Skeletal muscle cell (primary cell): Measurements from ENCODE around the gene NGEF.

Experiments used
- DNase-seq: peaks from one replicate; pipeline ENCODE4 v3.0.0-alpha.2; 2010; ENCODE audit warnings: low read depth
- H3K4me3 ChIP-seq: 2 replicates; pipeline ENCODE4 v1.5.1; 2011; ENCODE audit warnings: low read depth, mild to moderate bottlenecking, control low read depth, low read length, moderate library complexity

Gene NGEF

DNA sequence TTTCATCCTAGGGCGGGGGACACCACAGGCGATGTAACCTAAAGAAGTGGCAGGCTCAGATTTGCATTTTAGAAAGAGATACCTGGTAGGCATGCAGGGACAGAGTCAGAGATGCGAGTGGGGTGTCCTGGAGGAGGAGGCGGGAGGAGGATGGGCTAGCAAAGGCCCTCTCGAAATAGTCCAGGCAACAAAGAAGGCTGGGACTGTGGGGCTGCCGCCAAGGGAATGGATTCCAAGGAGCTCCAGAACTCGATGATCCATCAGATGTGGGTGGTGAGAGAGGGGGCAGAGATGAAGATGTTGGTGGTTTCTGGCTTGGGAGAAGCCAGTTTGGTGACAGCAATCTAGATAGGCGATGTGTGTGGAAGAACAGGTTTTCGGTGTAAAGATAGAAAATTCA is 34.6 kb upstream of the NGEF start:
- DNase-seq: no peak
- no peak overlapping the region for H3K4me3 ChIP-seq

DNA sequence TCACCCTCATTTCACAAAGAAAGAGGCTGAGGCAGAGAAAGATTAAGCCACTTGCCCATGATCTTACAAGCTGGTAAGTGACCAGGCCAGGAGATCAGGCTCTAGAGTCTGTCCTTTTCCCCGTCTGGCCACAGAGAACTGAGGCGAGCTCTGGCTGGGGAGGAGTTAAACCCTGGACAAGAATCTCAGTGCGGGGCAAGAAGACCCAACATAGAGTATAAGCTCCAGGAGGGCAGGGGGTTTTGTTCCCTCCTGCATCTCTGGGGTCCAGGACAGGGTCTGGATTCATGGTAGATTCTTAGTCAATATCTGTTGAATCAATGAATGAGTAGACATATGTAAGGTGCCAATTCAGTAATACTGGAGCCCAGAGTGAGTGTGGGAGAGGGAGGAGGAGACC is 34.1 kb upstream of the NGEF start:
- no peak overlapping the region for H3K4me3 ChIP-seq
- no peak for DNase-seq

DNA sequence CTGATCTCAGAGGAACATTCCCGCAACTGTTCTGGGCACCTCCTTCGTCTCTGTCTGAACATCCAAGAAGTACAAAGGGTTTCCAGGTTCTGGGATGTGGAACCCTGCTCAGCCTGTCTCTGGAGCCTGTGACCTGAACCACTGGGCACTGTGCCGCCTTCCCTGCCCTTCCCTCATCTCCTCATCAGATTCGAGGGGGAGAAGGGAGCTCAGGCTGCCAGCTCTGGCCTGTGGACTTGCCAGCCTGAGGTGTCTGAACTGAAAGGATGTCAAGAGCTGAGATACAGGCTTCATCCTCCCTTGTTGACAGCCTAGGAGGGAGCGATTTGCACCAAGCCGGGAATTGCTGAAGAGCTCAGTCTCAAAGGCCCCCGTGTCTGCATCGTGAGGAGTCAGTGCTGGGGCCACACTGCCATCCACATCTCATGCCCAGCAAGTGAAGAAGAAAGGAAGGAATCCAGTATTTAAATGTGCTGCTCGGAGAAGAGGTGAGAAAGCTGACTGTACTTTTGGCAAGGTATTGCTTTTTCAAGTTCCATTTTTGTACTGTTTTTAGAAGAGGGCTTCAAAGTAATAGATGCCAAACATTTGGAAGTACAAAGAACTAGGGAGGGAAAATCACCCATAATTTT is 32.0 kb upstream of the NGEF start:
- H3K4me3 ChIP-seq: no peak overlapping the region
- no peak for DNase-seq

DNA sequence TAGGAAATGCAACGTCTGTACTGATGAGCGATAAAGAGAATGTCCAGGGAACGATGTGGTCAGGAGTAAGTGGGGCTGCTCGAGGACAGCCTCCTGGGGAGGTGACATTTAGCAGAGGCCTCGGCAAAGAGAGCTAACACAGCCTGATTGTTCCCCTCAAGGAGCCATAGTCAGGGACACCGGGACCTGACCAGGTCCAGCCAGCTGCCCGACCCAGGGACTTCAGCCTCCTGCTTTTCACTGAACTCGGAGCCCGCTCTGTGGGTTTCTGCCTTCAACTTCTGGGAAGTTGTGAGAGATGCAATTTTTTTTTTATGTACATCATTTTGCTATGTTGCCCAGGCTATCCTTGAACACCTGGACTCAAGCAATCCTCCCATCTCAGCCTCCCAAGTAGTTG is 29.5 kb upstream of the NGEF start:
- no peak for DNase-seq
- no peak overlapping the region for H3K4me3 ChIP-seq

DNA sequence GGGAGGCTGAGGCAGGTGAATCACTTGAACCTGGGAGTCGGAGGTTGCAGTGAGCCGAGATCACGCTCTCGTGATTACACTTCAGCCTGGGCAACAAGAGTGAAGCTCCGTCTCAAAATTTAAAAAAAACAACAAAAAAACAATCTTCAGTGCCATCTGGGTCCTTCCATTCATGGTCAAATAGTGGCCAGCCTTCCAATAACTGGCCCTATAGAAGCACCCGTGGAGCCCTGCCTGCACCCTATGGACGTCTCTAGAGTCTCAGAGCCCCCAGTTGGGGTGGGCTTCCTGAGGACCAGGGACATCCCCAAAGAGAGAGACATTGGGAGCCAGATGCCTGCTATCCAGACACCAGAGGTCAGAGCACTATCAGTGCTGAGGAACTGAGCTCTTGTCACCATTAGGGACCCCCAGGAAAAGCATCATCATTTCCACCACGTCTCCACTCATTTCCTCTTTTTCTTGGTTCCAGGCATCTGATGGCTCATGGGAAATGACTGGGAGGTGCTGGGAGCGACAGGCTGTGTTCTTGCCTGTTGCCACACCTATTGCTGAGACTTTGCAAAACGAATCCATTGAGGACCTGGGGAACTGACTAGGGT is 28.8 kb upstream of the NGEF start:
- H3K4me3 ChIP-seq: no peak overlapping the region
- DNase-seq: no peak

DNA sequence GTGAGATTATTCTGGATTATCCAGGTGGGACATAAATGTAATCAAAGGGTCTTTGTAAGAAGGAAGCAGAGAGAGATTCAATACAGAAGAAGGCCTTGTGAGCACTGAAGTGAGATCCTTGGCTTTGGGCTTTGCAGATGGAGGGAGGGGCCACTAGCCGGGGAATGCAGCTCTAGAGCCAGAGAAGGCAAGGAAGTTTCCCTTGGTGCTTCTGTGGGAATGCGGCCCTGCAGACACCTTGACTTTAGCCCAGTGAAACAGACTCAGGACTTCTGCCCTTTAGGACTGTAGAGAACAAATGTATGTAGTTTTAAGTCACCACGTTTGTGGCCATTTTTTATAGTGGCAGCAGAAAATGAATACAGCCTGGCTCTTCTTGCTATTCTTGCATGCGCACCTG is 27.5 kb upstream of the NGEF start:
- DNase-seq: no peak
- no peak overlapping the region for H3K4me3 ChIP-seq

DNA sequence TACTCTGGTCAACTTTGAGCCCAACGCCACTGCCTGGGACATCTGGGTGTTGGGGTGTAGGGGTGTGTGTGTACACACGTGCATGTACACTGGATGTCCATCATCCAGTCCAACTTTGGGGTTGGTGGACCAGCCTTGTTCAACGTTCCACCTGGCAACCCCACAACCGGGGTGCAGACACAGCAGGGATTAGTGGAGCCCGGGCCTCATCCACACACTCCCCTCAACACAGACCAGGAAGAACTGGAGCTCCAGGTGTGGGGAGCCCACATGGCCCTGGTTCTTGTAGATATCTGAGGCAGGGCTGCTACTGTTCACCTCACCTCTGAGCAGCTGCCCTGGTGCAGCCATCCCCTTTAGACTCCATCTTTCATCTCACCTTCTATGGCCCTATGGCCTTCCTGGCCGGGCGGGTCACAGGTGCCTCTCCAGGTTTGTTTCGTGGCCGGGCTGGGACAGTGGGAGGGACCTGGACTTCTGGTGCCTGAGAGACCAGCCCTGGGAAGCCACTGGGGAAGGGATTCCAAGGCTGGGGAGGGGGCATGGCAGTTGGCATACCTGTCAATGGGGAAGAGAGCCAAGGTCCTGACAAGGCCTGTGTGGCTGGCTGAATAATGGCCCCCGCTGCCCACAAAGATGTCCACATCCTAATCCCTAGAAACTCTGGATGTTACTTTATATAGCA is 26.9 kb upstream of the NGEF start:
- no peak for DNase-seq
- H3K4me3 ChIP-seq: no peak overlapping the region

DNA sequence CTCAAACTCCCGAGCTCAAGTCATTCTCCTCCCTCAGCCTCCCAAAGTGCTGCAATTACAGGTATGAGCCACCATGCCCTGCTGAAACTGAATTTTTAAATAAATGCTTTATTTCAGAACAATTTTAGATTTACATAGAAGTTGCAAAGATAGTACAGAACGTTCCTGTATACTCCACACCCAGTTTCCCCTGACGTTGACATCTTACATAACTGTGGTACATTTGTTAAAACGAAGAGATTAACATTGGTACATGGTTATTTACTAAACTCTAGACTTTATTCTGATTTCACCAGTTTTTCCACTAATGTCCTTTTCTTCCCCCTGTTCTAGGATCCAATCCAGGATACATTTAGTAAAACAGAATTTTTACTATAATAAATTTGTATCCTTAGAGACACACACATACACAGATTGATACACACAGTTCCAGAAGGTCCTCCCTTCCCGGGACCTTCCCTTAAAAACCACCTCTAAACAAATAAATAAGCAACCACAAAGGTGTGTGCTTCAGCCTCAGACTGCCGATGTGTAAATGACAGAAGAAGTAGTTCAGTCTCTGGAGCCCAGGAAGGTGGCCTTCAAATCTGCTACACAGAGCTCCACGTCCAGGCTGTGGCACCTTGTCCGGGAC is 26.3 kb upstream of the NGEF start:
- no peak for DNase-seq
- no peak overlapping the region for H3K4me3 ChIP-seq

DNA sequence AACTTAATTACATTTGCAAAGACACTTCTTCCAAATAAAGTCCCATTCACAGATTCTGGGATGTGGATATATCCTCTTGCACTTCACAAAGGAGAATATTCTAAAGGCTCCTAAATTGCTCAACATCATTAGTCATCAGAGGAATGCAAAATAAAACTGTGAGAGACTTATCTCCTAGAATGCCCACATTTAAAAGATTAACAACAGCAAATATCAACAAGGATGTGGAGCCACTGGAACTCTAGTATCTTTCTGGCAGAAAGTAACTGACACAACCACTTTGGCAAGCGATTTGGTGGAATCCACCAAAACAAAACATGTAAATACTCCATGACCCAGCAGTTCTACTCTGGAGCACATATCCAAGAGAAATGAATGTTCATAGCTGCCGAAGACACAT is 24.0 kb upstream of the NGEF start:
- H3K4me3 ChIP-seq: no peak overlapping the region
- no peak for DNase-seq

DNA sequence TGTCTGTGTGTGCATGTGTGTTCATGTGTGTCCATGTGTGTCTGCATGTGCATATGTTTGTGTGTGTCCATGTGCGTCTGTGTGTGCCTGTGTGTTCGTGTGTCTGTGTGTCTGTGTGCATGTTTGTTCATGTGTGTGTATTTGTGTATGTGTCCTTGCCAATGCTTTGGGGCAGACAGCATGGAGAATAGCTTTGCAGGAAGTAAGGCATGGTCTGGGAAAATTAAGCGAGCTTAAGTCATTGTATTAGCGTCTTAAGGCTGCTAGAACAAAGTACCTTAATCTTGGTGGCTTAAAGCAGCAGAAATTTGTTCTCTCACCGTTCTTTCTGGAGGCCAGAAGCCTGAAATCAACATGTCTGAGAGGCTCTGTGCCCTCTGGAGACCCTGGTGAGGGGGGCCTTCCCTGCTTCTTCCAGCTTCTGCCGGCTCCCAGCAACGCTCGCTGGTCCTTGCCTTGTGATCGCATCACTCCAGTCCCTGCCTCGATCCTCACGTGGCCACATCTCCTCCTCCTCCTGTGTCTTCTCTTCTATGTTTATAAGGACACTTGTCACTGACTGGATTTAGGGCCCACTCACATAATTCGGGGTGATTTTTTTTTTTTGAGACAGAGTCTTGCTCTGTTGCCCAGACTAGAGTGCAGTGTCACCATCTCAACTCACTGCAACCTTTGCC is 23.2 kb upstream of the NGEF start:
- no peak for DNase-seq
- H3K4me3 ChIP-seq: no peak overlapping the region

DNA sequence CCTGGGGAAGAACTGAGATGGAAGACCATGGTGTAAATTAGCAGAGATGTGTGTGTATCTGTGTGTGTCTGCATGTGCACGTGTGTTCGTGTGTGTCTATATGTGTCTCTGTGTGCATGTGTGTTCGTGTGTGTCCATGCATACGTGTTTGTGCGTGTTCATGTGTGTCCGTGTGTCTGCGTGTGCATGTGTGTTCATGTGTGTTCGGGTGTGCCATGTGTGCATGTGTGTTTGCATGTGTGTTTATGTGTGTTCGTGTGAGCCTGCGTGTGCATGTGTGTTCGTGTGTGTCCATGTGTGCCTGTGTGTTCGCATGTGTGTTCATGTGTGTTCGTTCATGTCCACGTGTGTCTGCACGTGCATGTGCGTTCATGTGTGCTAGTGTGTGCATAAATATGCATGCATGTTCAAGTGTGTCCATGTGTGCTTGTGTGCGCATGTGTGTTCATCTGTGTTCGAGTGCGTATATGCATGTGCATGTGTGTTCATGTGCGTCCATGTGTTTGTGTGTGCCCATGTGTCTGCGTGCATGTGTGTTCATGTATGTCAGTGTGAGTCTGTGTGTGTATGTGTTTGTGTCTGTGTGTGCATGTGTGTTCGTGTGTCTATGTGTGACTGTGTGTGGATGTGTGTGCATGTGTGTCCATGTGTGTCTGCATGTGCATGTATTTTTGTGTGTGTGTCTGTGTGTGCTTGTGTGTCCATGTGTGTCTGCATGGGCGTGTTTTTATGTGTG is 22.5 kb upstream of the NGEF start:
- DNase-seq: no peak
- H3K4me3 ChIP-seq: no peak overlapping the region

DNA sequence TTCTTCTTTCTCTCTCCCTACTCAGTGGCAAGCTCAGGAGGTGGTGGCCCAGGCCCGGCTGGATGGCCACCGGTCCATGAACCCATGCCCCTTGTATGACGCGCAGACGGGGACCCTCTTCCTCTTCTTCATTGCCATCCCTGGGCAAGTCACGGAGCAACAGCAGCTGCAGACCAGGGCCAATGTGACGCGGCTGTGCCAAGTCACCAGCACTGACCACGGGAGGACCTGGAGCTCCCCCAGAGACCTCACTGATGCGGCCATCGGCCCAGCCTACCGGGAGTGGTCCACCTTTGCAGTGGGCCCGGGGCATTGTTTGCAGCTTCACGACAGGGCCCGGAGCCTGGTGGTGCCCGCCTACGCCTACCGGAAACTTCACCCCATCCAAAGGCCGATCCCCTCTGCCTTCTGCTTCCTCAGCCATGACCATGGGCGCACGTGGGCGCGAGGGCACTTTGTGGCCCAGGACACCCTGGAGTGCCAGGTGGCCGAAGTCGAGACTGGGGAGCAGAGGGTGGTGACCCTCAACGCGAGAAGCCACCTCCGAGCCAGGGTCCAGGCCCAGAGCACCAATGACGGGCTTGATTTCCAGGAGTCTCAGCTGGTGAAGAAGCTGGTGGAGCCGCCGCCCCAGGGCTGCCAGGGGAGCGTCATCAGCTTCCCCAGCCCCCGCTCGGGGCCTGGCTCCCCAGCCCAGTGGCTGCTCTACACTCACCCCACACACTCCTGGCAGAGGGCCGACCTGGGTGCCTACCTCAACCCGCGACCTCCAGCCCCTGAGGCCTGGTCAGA is 21.2 kb upstream of the NGEF start:
- no peak overlapping the region for H3K4me3 ChIP-seq
- no peak for DNase-seq

DNA sequence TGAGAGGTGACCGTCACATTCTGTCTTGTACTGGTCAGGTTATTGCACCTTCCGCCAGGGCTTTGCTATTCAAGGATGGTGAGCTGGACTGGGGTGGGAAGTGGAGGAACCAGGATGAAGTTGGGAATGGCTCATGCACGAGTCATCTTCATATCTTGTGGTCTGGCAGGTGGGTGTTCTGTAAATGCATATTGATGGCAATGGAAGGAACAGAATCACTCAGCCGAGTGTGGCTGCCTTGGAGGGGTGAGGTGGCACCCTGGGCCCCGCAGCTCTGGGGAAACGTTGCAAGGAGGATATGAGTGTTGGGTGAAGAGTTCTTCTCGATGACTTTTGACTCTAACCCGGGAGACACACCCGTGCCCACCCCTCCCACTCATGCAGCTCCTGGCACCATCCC is 20.6 kb upstream of the NGEF start:
- no peak for DNase-seq
- H3K4me3 ChIP-seq: no peak overlapping the region

DNA sequence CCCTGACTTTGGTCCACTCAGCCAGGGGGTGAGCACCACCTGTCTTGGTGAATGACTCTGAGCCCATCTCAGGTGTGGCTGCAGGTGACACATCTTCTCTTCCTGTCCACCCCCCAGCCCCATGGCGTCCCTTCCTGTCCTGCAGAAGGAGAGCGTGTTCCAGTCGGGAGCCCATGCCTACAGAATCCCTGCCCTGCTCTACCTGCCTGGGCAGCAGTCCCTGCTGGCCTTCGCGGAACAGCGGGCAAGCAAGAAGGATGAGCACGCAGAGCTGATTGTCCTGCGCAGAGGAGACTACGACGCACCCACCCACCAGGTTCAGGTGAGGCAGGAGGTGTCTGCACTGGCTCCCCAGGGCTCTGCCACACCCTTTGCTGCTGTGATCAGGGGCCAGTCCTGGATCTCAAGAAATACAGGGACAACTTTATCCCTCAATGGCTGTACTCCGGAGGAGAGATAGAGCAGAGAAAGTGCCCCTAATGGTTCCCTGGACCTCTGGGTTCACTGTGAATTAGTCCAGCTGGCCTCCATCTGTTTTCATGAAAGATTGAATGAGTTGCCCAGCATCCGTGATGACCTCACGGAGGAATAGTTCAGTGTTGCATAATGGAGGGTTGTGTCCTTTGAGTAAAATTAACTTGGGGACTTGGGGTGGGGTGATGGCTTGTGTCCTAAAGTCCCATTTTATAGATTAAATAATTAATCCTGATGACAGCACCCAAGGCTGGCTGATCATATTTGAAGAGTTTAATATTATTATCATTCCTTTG is 19.7 kb upstream of the NGEF start, which contains the start of gene NEU2:
Gene NEU2 (plus strand): TSS at position 122 of the 770 bp plus-strand sequence. CDS start 0 bp downstream, at position 122.
- no peak for DNase-seq
- H3K4me3 ChIP-seq: no peak within 1 kb of the TSS

DNA sequence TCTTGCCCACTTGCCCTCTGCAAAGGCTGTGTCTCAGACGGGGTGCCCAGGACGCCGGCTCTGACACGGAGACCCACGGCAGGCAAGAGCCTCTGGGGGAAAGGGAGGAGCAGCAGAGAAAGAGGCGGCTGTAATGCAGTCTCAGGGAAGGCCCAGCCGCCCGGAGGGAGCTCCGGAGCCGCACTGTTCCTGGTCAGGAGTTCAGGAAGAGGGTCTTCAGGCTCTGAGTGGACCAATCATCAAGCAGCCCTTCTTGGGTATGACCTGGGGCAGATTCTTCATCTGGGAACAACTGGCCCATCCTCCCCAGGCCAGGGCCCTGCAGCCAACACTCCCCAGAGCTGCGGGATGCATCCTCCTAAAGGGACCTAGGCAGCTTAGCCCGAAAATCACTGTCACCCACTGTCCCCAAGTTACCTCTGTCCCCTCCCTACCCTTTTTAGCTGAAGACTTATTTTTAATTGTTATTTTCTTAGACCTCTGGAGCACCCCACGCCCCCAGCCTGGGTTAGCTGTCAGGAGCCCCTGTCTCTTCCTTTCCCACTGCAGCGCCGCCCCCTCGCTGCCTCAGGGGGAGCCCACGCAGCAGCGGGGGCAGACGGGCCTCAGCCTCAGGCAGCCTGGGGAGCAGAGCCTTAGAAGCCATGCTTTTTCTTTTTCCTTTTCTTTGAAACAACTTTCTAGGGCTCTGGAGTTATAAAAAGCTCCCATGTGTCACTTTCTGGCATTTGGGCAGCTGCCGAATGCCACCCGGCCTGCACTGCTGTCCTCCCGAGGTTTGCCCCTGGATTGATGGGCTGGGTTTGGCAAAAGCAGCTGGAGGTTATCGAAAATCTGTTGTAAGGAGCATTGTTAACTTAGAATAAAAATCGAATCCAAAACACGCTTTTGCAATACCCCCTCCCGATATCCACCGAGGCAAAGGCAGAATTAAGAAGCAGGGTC is 18.8 kb upstream of the NGEF start:
- DNase-seq: no peak
- no peak overlapping the region for H3K4me3 ChIP-seq

DNA sequence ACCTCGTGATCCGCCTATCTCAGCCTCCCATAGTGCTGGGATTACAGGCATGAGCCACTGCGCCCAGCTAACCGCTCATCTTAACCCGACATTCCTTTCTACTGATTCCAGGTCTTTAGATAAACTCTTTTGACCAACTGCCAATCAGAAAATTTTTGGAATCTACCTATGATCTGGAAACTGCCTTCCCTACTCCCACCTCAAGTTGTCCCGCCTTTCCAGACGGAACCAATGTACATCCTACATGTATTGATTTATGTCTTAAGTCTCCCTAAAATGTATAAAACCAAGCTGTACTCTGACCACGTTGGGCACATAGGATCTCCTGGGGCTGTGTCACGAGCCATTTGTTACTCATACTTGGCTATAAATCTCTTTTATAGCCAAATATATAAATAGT is 16.3 kb upstream of the NGEF start:
- DNase-seq: no peak
- no peak overlapping the region for H3K4me3 ChIP-seq

DNA sequence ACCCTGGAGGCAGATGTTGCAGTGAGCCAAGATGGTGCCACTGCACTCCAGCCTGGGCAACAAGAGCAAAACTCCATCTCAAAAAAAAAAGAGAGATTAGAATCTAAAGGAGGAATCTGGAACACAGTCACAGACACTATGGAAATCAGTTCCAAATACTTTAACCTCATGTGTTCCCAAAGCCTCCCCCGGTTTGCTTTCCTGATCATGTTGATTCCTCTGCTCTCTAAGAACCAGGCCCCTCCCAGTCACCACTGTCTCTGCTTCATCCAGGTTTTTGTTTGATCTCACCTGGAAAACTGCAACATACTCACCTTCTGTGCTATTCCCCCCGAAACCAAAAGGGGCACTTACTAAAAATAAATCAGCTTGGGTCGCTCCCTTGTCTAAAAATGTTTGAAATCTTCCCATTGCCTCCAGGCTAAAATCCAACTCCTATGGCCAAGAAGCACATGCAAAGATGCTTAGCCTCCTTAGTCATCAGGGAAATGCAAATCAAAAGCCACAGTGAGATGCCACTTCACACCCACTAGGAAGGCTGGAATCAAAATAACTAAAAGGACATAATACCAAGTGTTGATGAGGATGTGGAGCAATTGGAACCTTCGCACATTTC is 13.2 kb upstream of the NGEF start:
- H3K4me3 ChIP-seq: no peak overlapping the region
- DNase-seq: no peak
